ENCODE results near the gene SPRYD7.

DNA sequence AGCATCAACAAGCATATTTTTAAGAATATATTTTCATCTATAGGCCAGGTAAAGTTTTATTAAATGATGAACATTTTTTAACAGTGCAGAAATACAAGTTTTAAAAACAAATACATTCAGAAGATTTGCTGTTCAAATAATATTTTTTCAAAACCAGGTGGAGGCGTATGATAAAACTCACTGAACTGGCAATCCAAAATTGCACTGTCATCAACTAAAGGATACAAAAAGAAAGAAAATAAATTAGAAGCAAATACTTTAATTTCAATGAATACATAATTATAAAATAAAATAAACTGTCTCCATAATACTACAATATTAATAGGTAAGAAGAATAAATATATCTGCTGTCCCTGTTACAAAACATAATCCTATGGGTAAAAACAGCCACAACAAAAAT is 21.2 kb downstream of the SPRYD7 start:
- no peak for TF ChIP-seq ZNF561 (tag by site-specific recombination; IDR thresholded peaks at IDR 0.05; ENCODE audit: borderline replicate concordance)
- no peak for TF ChIP-seq ZNF211 (tag by site-specific recombination; IDR thresholded peaks at IDR 0.05; ENCODE audit: low read depth)
- no peak for TF ChIP-seq ZBTB44 (tag by site-specific recombination; IDR thresholded peaks at IDR 0.05)
